GM19324 (cell line): ENCODE data around the gene CAMSAP1.

Experiments
- ATAC-seq: cut with Tn5 transposase; IDR thresholded peaks from one replicate; pipeline ENCODE4 v1.9.1; 2021; ENCODE audit warnings: mild to moderate bottlenecking, moderate library complexity; ENCODE audit not compliant: unreplicated experiment, low FRiP score

The CAMSAP1 gene

DNA sequence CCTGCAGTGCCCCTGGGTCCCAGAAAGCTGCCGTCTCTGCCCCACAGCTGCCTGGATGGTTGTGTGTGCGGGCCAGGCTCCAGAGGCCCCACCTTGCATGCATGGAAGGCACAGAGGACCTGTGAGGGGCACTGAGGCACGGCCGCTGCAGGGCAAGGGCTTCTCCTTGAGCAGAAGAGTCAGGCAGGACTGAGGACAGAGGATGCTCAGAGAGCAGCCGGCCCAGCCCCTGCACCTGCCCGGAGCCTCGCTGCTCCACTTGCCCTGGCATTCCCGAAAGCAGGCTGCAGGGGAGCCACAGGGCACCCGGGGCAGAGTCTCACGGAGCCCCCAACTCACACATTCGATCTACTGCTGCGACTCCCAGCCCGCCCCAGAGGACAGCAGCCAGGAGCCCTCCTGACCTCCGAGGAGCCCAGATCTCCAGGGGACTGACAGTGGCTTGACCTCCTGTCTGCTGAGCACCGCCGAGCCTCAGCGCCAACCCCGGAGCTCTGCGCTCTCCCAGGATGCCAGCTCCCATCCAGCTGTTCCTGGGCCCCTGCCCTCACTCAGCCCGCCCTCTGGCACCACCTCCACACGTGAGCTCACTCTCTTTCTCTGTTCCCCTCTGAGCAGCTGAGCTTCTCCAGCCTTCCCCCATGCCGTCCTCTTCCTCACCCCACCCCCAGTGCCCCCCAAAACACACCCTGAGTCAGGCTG is 110.4 kb downstream of the CAMSAP1 start:
- ATAC-seq: no peak

DNA sequence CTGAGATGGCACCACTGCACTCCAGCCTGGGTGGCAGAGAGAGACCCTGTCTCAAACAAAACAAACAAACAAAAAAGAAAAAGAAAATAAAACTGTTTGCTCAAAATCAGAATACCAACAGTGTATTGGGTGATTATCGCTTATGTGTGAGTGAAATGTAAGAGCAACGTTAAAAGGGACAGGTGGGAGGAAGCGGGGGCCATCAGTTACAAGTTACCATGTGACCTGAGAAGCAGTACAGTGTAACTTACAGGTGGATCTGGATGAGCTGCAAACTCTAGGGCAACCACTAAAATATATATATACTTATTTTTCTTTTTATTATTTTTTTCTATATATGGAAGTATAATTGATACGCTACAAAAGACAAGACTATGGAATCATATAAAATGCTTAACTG is 112.0 kb downstream of the CAMSAP1 start:
- no peak for ATAC-seq

DNA sequence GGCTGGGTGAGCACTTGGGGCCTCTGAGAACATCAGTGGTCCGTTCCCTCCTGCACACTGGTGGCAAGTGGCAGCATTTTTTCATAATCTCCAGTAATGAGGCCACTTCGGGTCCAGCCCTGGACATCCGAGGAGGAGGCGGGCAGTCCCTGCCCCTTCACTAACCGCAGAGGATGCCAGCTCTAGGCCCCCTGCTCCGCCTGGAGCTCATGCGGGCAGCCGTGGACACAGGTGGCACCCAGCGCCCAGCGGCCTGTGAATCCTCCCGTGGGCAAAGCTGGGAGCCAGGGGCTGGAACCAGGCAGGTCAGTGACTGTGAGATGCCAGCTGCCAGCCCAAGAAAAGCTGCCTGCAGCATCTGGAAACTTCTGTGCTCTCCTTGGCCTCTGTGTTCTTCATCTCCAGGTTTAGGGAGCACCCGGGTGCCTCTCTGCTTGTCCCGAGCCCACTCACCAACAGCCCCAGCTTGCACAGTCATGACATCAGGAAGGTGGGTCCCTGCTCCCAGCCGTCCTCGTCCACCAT is 112.9 kb downstream of the CAMSAP1 start:
- ATAC-seq: no peak

DNA sequence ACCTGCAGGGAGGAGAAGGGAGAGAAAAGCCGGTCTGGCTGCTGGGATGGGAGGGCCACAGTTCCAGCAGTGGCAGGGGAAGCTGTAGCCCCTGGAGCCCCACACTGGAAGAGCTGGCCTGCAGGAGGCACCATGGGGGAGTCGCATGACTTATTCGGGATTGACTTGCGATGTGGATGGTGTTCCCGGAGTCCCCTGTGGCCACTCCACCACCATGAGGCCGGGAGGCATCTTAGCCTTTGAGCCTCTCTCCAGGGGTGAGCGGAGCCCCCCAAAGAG is 113.3 kb downstream of the CAMSAP1 start:
- ATAC-seq: no peak

DNA sequence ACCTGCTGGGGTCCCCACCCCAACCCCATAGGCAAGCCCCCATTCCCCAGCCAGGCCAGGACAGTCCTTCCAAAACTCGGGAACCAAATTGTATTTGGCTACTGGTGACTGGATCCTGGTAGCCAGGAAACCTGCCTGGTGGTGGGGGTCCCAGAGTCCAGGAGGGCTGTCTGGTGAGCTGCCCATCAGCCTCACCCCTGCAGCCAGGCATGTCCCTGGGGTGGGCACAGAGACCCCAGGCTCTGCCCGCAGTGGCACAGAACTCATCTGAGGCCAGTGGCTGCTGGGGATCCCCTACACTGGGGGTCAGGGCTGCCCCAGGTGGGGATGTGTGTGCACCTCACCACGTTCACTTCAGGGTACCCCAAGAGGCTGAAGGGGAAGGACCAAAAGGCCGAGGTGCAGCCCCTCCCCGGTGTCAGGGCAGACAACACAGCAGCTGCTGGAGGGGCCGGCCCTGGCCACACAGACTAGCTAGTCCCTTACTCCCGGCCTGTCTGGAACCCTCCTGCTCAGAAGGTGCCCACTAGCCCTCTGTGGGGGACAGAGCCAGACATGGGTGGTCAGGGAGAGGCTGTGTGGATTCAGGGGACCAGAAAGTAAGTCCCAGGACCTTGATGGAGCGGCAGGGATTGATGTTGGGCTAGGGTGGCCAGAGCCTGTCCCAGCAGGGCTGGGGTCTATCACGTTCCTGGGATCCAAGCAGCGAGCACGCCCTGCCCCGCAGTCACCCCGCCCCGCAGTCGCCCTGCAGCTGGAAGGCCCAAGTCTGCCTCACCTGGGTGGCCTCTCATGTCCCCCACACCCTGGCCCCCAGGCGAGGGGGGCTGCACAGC is 113.9 kb downstream of the CAMSAP1 start:
- ATAC-seq: no peak

DNA sequence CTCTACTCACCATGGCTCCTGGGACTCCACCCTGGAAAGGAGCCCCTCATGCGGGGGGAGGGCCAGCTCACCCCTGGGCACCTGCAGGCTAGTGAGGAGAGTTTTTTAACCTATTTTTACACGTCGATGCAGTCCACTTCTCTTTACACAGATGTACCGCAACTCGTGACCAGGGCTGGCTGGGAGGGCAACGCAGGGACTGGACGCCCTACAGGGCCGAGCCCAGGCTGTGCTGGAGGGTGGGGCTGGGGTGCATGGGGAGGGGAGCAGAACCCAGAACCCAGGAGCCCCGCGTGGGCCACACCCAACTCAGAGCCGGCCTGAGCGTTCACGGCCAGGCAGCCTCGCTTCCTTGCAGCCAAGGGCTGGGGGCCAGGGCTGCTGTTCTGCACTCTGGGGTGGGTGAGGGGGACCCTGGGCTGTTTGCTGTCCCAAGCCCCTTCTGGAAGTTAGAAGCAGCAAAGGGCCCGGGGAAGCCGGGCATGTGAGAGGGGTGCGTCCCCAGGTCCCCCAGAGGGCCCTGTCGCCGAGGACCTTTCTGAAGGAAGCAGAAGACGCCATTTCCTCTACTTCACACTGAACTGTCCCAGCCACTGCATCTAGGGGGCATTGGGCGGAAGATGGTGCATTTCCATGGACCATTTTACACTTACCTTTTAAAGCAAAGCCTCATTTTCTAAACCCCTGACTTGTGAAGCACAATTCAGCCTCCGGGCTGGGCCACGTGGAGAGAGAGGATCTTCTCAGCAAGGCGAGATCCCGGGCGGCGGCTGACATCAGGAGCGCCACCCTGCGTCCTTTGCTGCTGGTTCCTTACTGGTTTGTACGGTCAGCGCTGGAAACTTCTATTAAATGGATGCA is 114.8 kb downstream of the CAMSAP1 start:
- ATAC-seq: no peak

DNA sequence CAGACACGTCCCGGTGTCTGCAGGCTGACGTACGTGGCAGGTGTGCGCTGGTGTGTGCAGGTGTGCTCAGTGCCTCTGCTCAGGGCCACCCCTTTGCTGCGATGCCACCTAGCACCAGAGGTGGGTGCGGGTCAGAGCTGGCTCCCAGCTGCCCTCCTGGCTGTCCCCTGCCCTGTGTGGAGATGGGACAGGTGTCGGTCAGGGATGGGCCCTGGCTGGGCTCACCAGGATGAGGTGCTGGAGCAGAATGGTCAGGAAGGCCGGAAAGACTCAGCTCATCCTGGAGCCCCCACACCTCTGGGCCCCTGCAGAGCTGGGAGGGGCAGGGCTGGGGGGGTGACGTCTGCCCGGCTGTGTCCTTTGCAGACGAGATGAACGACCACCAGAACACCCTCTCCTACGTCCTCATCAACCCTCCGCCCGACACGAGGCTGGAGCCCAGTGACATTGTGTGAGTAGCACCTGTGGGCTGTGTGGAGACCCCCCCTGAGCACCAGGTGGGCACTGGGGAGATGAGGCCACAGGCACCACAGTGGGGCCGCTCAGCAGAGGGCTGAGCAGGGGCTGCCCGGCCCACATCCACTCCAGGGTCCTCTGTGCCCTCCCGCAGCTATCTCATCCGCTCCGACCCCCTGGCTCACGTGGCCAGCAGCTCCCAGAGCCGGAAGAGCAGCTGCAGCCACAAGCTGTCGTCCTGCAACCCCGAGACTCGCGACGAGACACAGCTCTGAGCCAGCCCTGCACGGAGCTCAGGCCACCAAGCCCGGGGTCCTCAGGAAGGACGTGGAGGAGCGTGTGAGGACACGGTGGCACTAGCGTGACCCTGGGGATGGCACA is 115.7 kb downstream of the CAMSAP1 start:
- no peak for ATAC-seq

DNA sequence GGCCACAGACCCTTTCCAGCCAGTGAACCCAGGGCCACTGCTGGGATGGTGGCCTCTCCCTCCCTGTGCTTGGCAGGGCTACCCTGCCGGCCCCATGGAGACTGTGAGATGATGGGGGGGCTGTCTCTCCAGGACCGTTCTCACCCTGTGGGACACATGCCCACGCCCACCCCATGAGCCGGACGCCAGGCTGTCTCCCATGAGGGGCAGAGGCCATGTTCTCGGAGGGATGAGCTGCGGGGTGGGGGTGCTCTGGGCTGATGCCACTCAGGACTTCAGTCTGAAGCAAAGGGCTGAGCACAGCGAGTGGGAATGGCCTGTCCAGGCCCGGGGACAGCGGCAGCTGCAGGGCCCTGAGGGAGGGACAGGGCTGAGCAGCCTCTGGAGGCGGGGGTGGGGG is 116.5 kb downstream of the CAMSAP1 start:
- no peak for ATAC-seq

DNA sequence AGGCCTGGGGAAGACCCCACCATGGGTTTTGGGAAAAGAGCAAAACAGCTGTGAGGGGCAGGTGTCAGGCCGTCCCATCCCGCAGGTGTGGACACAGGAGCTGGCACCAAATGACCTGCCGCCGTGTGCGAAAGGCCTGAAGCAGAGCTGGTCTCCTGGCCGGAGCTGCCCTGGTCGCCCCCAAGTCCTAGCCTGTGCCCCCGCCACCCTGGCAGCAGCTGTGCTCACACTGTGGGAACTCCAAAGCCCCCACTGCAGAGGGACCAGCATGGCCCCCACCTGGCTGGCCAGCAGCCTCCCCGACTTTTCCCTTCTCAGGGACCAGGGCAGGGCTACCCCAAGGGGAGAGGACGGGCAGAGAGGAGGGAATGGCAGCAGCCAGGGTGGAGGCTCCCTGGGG is 117.0 kb downstream of the CAMSAP1 start:
- no peak for ATAC-seq

DNA sequence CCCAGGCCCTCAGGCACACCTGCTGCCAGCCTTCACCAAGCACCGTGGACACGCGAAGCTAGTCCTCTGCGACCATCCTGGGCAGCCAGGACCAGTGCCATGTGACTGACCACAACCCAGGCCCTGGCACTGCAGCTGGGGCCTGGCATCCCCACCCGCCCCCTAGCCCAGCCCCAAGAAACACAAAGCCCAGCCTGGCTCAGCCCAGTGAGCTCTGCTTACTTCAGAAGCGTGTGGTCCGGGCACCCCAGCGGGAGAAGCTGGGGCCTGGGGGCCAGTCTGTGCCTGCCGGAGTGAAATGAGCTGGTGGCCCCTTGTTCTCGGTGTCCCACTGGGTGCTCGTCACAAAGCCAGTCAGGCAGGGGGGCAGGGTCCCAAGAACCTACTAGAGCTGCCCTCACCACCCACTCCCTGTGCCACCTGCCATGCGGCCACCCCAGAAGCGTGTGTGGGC is 117.5 kb downstream of the CAMSAP1 start:
- ATAC-seq: no peak

DNA sequence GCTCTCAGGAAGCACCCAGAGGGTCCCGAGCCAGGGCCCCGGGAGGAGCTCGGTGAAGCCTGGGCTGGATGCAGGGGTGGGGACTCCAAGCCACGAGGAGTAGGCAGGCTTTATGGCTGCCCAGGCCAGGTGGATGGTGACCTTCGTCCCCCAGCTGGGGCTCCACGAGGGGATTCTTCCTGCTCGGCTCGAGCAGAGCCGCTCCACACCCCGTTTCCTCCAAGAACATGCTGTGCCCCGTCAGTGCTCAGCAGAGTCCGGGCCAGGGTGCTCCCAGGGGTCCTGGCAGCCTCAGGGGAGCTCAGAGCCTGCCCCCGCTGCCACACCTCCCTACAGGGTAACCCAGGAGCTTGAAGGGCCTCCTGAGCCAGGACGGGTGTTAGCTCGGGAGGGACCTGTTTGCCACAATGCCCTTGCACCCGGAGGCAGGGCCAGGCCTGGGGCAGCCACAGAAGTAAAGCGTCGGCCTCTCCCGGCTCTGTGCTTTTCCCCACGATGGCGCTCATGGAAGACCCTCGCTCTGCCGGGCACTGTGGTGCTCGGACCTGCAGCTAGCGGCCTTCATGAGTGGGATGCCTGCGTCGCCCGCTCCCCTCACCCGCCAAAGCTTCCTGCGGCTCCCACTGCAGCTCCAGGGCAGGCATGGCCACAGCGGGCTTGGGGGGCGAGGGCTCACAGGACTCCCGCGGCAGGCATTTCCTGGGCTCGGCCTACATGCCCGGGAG is 118.6 kb downstream of the CAMSAP1 start:
- ATAC-seq: no peak

DNA sequence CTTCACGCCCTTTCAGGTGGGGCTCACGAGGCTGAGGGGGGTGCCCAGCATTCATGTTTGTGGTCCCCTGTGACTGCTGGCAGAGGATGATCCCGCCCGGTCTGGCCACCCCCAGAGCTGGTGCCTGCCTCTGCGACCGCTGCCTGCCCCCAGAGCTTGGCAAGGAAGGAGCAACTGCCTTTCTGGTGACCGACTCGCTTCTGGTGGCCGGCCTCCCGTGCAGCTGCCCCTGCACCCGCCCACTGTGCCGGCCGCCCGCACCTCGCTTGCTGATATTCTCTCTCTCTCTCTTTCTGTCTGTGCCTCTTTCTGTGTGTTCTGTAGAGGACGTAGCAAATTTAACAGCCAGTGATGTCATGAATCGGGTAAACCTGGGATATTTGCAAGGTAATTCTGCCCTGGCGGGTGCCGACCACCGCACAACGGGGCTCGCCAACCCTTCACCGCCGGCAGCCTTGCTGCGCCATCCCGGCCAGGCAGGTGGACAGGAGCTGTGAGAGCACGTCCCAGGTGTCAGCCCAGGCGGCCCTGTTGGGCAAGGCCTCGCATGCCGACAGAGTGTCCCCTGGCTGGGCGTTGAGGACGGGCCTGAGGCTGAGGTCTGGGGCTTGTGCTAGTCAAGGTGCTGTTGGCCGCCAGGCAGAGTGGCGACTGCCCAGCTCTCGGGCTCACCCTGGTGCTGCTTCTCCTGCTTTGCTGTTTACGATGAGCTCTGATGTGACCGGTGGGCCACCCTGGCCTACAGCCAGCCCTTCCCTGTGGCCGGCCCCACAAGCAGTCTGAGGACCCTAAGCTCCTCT is 119.4 kb downstream of the CAMSAP1 start:
- ATAC-seq: no peak

DNA sequence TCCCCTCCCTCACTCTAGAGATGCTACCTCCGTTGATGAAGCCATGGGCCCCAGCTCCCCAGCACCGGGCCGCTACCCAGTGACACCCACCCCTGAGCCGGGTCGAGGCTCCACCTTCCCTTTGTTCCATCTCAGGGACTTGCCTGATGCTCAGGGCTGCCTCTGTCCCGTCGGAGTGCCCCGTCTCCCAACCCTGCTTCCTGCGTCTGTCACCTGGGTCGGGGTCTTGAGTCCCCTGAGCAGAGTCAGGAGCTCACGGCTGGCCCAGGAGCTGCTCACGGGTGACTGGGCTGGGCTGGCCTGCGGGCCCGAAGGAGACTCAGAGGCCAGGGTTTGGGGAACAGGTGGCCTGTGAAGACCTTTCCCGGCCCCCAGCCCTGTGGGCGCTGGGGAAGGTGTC is 120.0 kb downstream of the CAMSAP1 start:
- no peak for ATAC-seq

DNA sequence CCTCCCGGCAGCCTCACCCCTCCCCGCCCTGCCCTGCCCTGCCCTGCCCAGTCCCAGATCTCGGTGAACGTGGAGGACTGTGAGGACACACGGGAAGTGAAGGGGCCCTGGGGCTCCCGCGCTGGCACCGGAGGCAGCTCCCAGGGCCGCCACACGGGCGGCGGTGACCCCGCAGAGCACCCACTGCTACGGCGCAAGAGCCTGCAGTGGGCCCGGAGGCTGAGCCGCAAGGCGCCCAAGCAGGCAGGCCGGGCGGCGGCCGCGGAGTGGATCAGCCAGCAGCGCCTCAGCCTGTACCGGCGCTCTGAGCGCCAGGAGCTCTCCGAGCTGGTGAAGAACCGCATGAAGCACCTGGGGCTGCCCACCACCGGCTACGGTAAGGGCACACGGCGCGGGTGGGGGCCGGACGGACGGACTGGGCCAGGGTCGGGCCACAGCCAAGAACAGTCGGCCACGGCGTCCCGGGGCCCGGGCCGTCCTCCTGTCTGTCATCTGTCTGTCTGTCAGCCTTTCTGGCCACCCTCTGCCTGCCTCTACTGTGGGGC is 121.1 kb downstream of the CAMSAP1 start:
- ATAC-seq: no peak

DNA sequence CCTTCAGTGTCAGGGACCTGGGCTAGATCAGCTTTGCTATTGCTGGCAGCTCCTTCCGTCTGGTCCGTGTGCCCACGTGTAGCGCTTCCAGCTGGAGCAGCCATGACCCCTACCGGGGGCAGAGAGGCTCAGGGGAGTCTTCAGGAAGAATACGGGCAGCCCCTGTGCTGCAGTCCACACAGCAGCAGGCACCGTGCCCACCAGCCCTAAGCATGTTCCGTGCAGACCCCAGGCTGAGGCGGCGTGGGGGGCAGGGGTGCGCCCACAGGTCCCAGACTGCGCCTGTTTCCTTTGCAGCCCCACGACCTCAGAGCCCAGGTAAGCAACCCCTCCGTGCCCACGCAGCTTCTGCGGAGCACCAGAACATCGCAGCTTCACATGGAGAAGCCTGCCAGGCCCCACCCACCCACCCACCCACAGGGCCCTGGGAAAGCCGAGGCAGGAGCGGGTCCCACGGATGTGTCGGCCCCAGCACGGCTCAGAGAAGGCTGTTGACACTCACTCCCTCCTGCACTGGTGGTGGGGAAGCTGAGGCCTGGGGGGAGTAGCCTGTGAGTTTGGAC is 122.3 kb downstream of the CAMSAP1 start:
- no peak for ATAC-seq

DNA sequence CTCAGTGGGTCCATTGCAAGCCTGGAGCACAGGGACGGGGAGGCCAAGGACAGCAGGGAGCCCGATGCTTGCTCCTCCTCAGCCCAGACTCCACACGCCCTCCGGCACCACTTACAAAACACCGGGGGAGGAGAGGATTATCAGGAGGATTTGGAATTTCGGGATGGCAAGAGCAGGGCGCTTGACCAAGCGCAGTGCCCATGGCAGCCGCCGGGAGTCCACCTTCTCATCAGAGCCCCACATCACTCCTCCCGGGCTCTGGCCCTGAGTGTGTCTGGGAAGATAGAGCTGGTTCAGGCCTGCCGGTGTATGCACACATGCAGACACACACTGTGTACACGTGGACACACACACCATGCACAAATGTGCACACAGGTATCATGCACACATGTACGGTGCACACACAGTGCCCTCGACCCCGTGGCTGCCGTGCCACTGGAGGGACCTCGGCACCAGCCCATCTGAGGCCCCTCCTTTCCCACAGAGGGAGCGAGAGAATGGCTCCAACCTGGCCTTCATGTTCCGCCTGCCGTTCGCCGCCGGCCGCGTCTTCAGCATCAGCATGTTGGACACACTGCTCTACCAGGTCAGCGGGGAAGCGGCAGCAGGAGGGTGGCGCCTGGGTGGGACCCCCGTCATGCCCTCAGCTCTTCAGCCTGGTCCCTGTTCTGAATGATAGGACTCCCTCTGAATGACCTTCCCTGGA is 123.7 kb downstream of the CAMSAP1 start:
- no peak for ATAC-seq

DNA sequence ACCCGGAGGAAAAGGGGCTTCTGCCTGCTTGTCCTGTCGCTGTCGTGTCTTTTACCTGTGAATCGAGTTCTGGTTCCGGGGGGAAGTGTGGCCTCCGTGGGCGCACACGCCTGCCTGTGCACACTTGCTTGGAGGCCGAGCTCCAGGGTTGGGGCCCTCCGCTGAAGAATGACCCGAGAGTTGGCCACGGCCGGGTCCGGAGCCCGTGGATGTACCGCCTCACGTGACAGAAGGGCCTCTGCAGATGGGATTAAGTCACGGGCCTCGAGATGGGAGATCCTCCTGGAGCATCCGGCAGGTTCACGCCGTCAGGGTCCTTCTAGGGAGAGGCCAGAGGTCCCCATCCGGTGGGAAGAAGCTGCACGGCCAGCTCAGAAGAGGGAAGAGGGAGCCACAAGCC is 124.4 kb downstream of the CAMSAP1 start:
- no peak for ATAC-seq

DNA sequence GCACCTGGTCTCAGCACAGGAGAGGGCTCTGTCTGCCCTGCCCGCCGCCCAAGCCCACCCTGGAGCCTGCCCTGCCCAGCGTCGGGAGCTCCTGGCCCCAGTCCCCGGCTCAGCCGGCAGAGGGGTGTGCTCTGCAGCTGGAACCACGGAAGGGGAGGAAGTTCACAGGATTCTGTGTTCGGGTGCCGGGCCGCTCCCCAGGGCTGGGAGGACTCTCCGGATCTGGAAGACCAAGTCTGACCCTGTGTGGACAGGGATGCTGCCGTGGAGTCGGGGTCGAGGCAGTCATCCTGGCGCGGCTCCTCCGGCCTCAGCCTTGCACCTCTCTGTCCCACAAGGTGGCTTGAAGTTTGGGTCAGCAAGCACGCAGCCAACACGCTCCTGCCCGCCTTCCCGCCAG is 126.7 kb downstream of the CAMSAP1 start:
- no peak for ATAC-seq
